Measurements from ENCODE around the gene C11orf21. TPM values are rescaled to one million over a fixed set of nuclear protein-coding genes. Genes with fewer than 3 reads are reported as not detected.

Gene C11orf21
- polyA plus RNA-seq, 3 donors, result 10.8 to 135 (median 13.1) TPM

- Histone ChIP-seq H3K27ac (ENCODE audit: low read depth in 1 of 2, low read length in 2 of 2) (no peak overlapping the region), H3K9ac (ENCODE audit: insufficient read depth, low read length, poor library complexity, severe bottlenecking) (no peak overlapping the region), H3K4me1 (ENCODE audit: control insufficient read depth in 1 of 2, insufficient read depth in 2 of 2, low read length in 2 of 2) (peaks cover 32 to 41% of the 10 kb centered on the region in 2 donors), H3K27me3 (ENCODE audit: control insufficient read depth in 2 of 2, insufficient read depth in 2 of 2, low read length in 2 of 2) (peaks cover 0 to 2% of the 10 kb centered on the region in 2 donors), H2AFZ (ENCODE audit: insufficient read depth, low read depth, low read length, poor library complexity, severe bottlenecking) (no peak overlapping the region), H3K4me2 (replicated peaks; ENCODE audit: extremely low read depth, low read length, poor library complexity, severe bottlenecking) (no peak overlapping the region), H3K9me3 (replicated peaks in 1 of 2; ENCODE audit: control insufficient read depth in 1 of 2, insufficient read depth in 1 of 2, low read length in 2 of 2) (no peaks in the 10 kb centered on the region), H4K20me1 (ENCODE audit: insufficient read depth, low read length) (peaks cover 56% of the 10 kb centered on the region), H3K4me3 (replicated peaks in 1 of 3; ENCODE audit: low read depth in 2 of 3, low read length in 3 of 3) (no peak overlapping the region), H3K36me3 (replicated peaks in 1 of 2; ENCODE audit: control insufficient read depth in 1 of 2, insufficient read depth in 2 of 2, low read length in 2 of 2) (peaks cover 29 to 34% of the 10 kb centered on the region in 2 donors), H3K79me2 (ENCODE audit: insufficient read depth, low read length) (peaks cover 34% of the 10 kb centered on the region)
- TF ChIP-seq, protein P1, sequence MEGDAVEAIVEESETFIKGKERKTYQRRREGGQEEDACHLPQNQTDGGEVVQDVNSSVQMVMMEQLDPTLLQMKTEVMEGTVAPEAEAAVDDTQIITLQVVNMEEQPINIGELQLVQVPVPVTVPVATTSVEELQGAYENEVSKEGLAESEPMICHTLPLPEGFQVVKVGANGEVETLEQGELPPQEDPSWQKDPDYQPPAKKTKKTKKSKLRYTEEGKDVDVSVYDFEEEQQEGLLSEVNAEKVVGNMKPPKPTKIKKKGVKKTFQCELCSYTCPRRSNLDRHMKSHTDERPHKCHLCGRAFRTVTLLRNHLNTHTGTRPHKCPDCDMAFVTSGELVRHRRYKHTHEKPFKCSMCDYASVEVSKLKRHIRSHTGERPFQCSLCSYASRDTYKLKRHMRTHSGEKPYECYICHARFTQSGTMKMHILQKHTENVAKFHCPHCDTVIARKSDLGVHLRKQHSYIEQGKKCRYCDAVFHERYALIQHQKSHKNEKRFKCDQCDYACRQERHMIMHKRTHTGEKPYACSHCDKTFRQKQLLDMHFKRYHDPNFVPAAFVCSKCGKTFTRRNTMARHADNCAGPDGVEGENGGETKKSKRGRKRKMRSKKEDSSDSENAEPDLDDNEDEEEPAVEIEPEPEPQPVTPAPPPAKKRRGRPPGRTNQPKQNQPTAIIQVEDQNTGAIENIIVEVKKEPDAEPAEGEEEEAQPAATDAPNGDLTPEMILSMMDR (IDR thresholded peaks at IDR 0.05), result no peak
- Mint-ChIP-seq H3K27ac (peak overlapping the region in 2 of 7 donors; percentile 28 to 42), H3K4me3 (no peak overlapping the region), H3K27me3 (ENCODE audit: low read depth in 3 of 3) (peaks cover 6 to 11% (median 10%) of the 10 kb centered on the region in 3 donors), H3K9me3 (peaks cover 0 to 3% (median 0%) of the 10 kb centered on the region in 7 donors), H3K4me1 (peaks cover 51% of the 10 kb centered on the region), H3K36me3 (peaks cover 15 to 30% of the 10 kb centered on the region in 2 donors)
- WGBS (ENCODE audit: insufficient coverage), result 97% methylated on average over 9 of the region's 13 CpGs
- intact Hi-C loops (cut with micrococcal nuclease), result loop anchor here in 1 of 2 donors (5.0 kb wide), 1 partner anchor 100 kb away; no protein-coding TSS in a partner anchor
- no peak for DNase-seq
Measured at GRCh38 chr11:2296913-2297622, 4.7 kb downstream of the C11orf21 start.

DNA sequence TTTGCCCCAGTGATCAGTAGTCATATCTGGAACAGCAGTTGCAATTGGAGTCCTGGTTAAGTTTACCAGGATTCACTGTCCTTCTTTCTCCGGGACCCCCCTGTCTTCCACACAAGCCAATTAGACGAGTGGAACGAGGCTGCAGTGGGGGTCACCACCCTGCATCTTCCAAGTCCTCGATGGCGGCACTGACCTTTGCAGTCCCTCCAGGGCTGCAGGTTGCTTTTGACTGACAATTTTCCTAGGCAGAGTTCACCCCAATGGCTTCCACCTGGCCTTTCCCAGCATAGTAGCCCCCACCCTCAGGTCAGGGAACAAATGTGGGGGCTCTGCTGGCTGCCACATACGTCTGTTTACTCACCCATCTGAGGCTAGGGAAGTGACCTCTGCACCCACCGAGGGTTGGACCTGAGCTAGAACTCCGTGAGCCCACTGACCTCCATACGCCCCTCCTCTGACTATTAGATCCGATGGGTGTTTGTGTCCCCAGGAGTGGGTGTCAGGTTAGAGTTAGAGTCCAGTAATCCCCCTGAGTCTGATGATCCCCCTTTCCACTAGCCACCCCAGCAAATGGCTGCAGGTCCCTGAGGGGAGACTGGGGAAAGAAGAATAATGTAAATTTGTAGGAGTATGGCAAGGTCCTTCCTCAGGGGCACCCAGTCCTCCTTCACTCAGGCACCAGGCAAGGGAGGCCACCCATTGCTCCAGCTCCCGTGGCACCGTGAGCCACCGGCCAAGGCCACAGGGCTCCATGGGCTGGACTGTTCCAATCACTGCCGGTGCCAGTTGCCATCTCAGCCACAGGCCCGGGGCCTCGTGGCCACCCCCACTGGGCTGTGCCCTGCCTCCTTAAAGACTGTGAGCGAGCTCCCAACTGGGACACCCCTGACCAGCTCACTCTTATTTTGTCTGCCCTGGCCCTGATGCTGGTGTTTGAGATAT is 5.5 kb downstream of the C11orf21 start:
- H3K4me3 Mint-ChIP-seq, result no peak overlapping the region
- H3K27me3 Mint-ChIP-seq (ENCODE audit: low read depth in 3 of 3), result peaks cover 6 to 11% (median 10%) of the 10 kb centered on the region in 3 donors
- peaks cover 0 to 3% (median 0%) of the 10 kb centered on the region in 7 donors for H3K9me3 Mint-ChIP-seq
- Histone ChIP-seq H3K9me3 (replicated peaks in 1 of 2; ENCODE audit: control insufficient read depth in 1 of 2, insufficient read depth in 1 of 2, low read length in 2 of 2) (no peaks in the 10 kb centered on the region), H3K79me2 (ENCODE audit: insufficient read depth, low read length) (peaks cover 25% of the 10 kb centered on the region), H3K9ac (ENCODE audit: insufficient read depth, low read length, poor library complexity, severe bottlenecking) (no peak overlapping the region), H2AFZ (ENCODE audit: insufficient read depth, low read depth, low read length, poor library complexity, severe bottlenecking) (no peak overlapping the region), H3K27ac (ENCODE audit: low read depth in 1 of 2, low read length in 2 of 2) (no peak overlapping the region), H3K4me3 (replicated peaks in 1 of 3; ENCODE audit: low read depth in 2 of 3, low read length in 3 of 3) (no peak overlapping the region), H3K27me3 (ENCODE audit: control insufficient read depth in 2 of 2, insufficient read depth in 2 of 2, low read length in 2 of 2) (peaks cover 0 to 2% of the 10 kb centered on the region in 2 donors), H3K4me2 (replicated peaks; ENCODE audit: extremely low read depth, low read length, poor library complexity, severe bottlenecking) (no peak overlapping the region), H4K20me1 (ENCODE audit: insufficient read depth, low read length) (peaks cover 56% of the 10 kb centered on the region), H3K4me1 (ENCODE audit: control insufficient read depth in 1 of 2, insufficient read depth in 2 of 2, low read length in 2 of 2) (peaks cover 32 to 36% of the 10 kb centered on the region in 2 donors), H3K36me3 (replicated peaks in 1 of 2; ENCODE audit: control insufficient read depth in 1 of 2, insufficient read depth in 2 of 2, low read length in 2 of 2) (peaks cover 29 to 34% of the 10 kb centered on the region in 2 donors)
- H3K4me1 Mint-ChIP-seq, result peaks cover 47% of the 10 kb centered on the region
- WGBS (ENCODE audit: insufficient coverage), result 92% methylated on average over 12 of the region's 17 CpGs
- peak overlapping the region in 3 of 7 donors; percentile 10 to 42 (median 19) for H3K27ac Mint-ChIP-seq
- H3K36me3 Mint-ChIP-seq, result peaks cover 15 to 30% of the 10 kb centered on the region in 2 donors
- TF ChIP-seq, protein P1 (IDR thresholded peaks at IDR 0.05), result no peak
- DNase-seq, result no peak
- intact Hi-C loops (cut with micrococcal nuclease), result loop anchor here in 1 of 2 donors (5.0 kb wide), 1 partner anchor 99 kb away; no protein-coding TSS in a partner anchor

Measured in CD14-positive monocyte (primary cell).